IgD-negative memory B cell (primary cell): ENCODE data around the gene PAK1. TPM values are rescaled to one million over a fixed set of nuclear protein-coding genes. Genes with fewer than 3 reads are reported as not detected.
"Not testable (repeated sequence)": the region's sequence is repeated elsewhere in the genome, so short reads cannot be mapped to it uniquely, and the experiment has no call there.

Experiments used
- H3K27ac Mint-ChIP-seq, 3 donors: one replicate each; pipeline ENCODE4 v1.8.0; 2020 to 2022; ENCODE audit warnings: mild to moderate bottlenecking in 3 of 3, mixed read lengths in 3 of 3, moderate library complexity in 1 of 3
- H3K27me3 Mint-ChIP-seq: one replicate; pipeline ENCODE4 v1.8.0; 2021; ENCODE audit warnings: mixed read lengths
- H3K36me3 Mint-ChIP-seq: one replicate; pipeline ENCODE4 v1.8.0; 2020; ENCODE audit warnings: mild to moderate bottlenecking, mixed read lengths
- H3K4me1 Mint-ChIP-seq, 3 donors: one replicate each; pipeline ENCODE4 v1.8.0; 2020 to 2022; ENCODE audit warnings: mixed read lengths in 3 of 3, mild to moderate bottlenecking in 1 of 3
- H3K4me3 Mint-ChIP-seq, 4 donors: one replicate each; pipeline ENCODE4 v1.8.0; 2020 to 2022; ENCODE audit warnings: mild to moderate bottlenecking in 4 of 4, mixed read lengths in 4 of 4, moderate library complexity in 3 of 4
- H3K9me3 Mint-ChIP-seq, 3 donors: one replicate each; pipeline ENCODE4 v1.8.0; 2020 to 2021; ENCODE audit warnings: mixed read lengths in 3 of 3, mild to moderate bottlenecking in 1 of 3
- polyA plus RNA-seq: library from polyadenylated mRNA; unstranded; fragments of 300-500 nt; fragmentation: Illumina TruSeq; gene quantifications from one replicate; pipeline ENCODE4 v1.2.3, GENCODE V29; 2021

The PAK1 gene
- polyA plus RNA-seq, 1 donor from 2014 or later: 15.0 TPM

GRCh38 chr11:77501758-77502157 is 27.9 kb upstream of the PAK1 start:
- Mint-ChIP-seq H3K36me3 (peaks cover 1% of the 10 kb centered on the region), H3K4me1 (peaks cover 13 to 17% (median 17%) of the 10 kb centered on the region in 3 donors), H3K4me3 (peak overlapping the region in 1 of 4 donors; percentile 53)

GRCh38 chr11:77497368-77497767 is 23.5 kb upstream of the PAK1 start:
- Mint-ChIP-seq H3K9me3 (peaks cover 0 to 4% (median 4%) of the 10 kb centered on the region in 3 donors), H3K27ac (no peak overlapping the region), H3K4me1 (peaks cover 9 to 10% (median 10%) of the 10 kb centered on the region in 3 donors)

More at GRCh38 chr11:77501758-77502157, 27.9 kb upstream of the PAK1 start:
- H3K27me3 Mint-ChIP-seq: peaks cover 22% of the 10 kb centered on the region
- H3K9me3 Mint-ChIP-seq: no peaks in the 10 kb centered on the region
- no peak overlapping the region for H3K27ac Mint-ChIP-seq

GRCh38 chr11:77495526-77495925 is 21.6 kb upstream of the PAK1 start:
- Mint-ChIP-seq H3K9me3 (peaks cover 0 to 4% (median 4%) of the 10 kb centered on the region in 3 donors), H3K27me3 (peaks cover 16% of the 10 kb centered on the region), H3K4me1 (no peaks in the 10 kb centered on the region), H3K4me3 (no peak overlapping the region), H3K36me3 (peaks cover 1% of the 10 kb centered on the region), H3K27ac (peak overlapping the region in 1 of 3 donors; percentile 50)

More at GRCh38 chr11:77497368-77497767, 23.5 kb upstream of the PAK1 start:
- H3K36me3 Mint-ChIP-seq: peaks cover 1% of the 10 kb centered on the region
- peaks cover 19% of the 10 kb centered on the region for H3K27me3 Mint-ChIP-seq
- no peak overlapping the region for H3K4me3 Mint-ChIP-seq

GRCh38 chr11:77490035-77490434 is 16.1 kb upstream of the PAK1 start:
- H3K36me3 Mint-ChIP-seq, H3K9me3 Mint-ChIP-seq, H3K4me1 Mint-ChIP-seq, H3K27ac Mint-ChIP-seq, H3K4me3 Mint-ChIP-seq, H3K27me3 Mint-ChIP-seq: not testable (repeated sequence)

- H3K4me3 Mint-ChIP-seq: no peak overlapping the region
- no peak overlapping the region for H3K27ac Mint-ChIP-seq
- H3K36me3 Mint-ChIP-seq: peaks cover 3% of the 10 kb centered on the region
- H3K4me1 Mint-ChIP-seq: no peaks in the 10 kb centered on the region
- peaks cover 3% of the 10 kb centered on the region for H3K27me3 Mint-ChIP-seq
- H3K9me3 Mint-ChIP-seq: no peaks in the 10 kb centered on the region
Observed at GRCh38 chr11:77487790-77488189, 13.9 kb upstream of the PAK1 start.

- H3K27me3 Mint-ChIP-seq: peaks cover 9% of the 10 kb centered on the region
- H3K27ac Mint-ChIP-seq: no peak overlapping the region
- no peak overlapping the region for H3K4me3 Mint-ChIP-seq
- no peaks in the 10 kb centered on the region for H3K36me3 Mint-ChIP-seq
- peaks cover 0 to 1% (median 0%) of the 10 kb centered on the region in 3 donors for H3K9me3 Mint-ChIP-seq
- H3K4me1 Mint-ChIP-seq: peaks cover 0 to 7% (median 3%) of the 10 kb centered on the region in 3 donors
Observed at GRCh38 chr11:77479746-77480352, 6.0 kb upstream of the PAK1 start.

- Mint-ChIP-seq H3K9me3 (peaks cover 0 to 3% (median 1%) of the 10 kb centered on the region in 3 donors), H3K27ac (peak overlapping the region; percentile 88 to 98 (median 91)), H3K27me3 (peaks cover 10% of the 10 kb centered on the region), H3K4me1 (peaks cover 9 to 19% (median 16%) of the 10 kb centered on the region in 3 donors), H3K4me3 (peak overlapping the region; percentile 52 to 94 (median 74)), H3K36me3 (no peaks in the 10 kb centered on the region)
Observed at GRCh38 chr11:77475206-77475605, 1.3 kb upstream of the PAK1 start.

GRCh38 chr11:77474684-77475060 is 778 bp upstream of the PAK1 start:
- Mint-ChIP-seq H3K27ac (peak overlapping the region; percentile 91 to 98 (median 94)), H3K27me3 (peaks cover 11% of the 10 kb centered on the region), H3K9me3 (peaks cover 0 to 3% (median 1%) of the 10 kb centered on the region in 3 donors), H3K36me3 (no peaks in the 10 kb centered on the region), H3K4me3 (peak overlapping the region; percentile 83 to 94 (median 92)), H3K4me1 (peaks cover 9 to 19% (median 17%) of the 10 kb centered on the region in 3 donors)

GRCh38 chr11:77472991-77473800 is 698 bp downstream of the PAK1 start:
- Mint-ChIP-seq H3K4me1 (peaks cover 9 to 19% (median 17%) of the 10 kb centered on the region in 3 donors), H3K27me3 (peaks cover 11% of the 10 kb centered on the region), H3K36me3 (no peaks in the 10 kb centered on the region), H3K27ac (peak overlapping the region; percentile 75 to 98 (median 91)), H3K9me3 (peaks cover 0 to 3% (median 1%) of the 10 kb centered on the region in 3 donors), H3K4me3 (peak overlapping the region; percentile 82 to 93 (median 88))

- H3K27ac Mint-ChIP-seq: peak overlapping the region; percentile 7 to 47 (median 43)
Observed at GRCh38 chr11:77471558-77472193, 2.2 kb downstream of the PAK1 start.

GRCh38 chr11:77470971-77471370 is 2.9 kb downstream of the PAK1 start:
- H3K4me3 Mint-ChIP-seq: peak overlapping the region in 1 of 4 donors; percentile 54
- peak overlapping the region in 1 of 3 donors; percentile 43 for H3K27ac Mint-ChIP-seq
- peaks cover 14% of the 10 kb centered on the region for H3K27me3 Mint-ChIP-seq
- peaks cover 9 to 19% (median 17%) of the 10 kb centered on the region in 3 donors for H3K4me1 Mint-ChIP-seq
- peaks cover 0 to 3% (median 0%) of the 10 kb centered on the region in 3 donors for H3K9me3 Mint-ChIP-seq
- H3K36me3 Mint-ChIP-seq: no peaks in the 10 kb centered on the region

More at GRCh38 chr11:77471558-77472193, 2.2 kb downstream of the PAK1 start:
- peaks cover 14% of the 10 kb centered on the region for H3K27me3 Mint-ChIP-seq
- peak overlapping the region; percentile 54 to 93 (median 88) for H3K4me3 Mint-ChIP-seq
- H3K9me3 Mint-ChIP-seq: peaks cover 0 to 3% (median 1%) of the 10 kb centered on the region in 3 donors
- peaks cover 9 to 19% (median 17%) of the 10 kb centered on the region in 3 donors for H3K4me1 Mint-ChIP-seq
- no peaks in the 10 kb centered on the region for H3K36me3 Mint-ChIP-seq

GRCh38 chr11:77470504-77470903 is 3.4 kb downstream of the PAK1 start:
- Mint-ChIP-seq H3K4me1 (peaks cover 9 to 19% (median 17%) of the 10 kb centered on the region in 3 donors), H3K9me3 (peaks cover 0 to 3% (median 0%) of the 10 kb centered on the region in 3 donors), H3K27me3 (peaks cover 15% of the 10 kb centered on the region), H3K4me3 (peak overlapping the region in 3 of 4 donors; percentile 0 to 54 (median 13)), H3K27ac (no peak overlapping the region), H3K36me3 (no peaks in the 10 kb centered on the region)

GRCh38 chr11:77468527-77468926 is 5.4 kb downstream of the PAK1 start:
- peaks cover 11% of the 10 kb centered on the region for H3K27me3 Mint-ChIP-seq
- no peaks in the 10 kb centered on the region for H3K36me3 Mint-ChIP-seq
- H3K4me1 Mint-ChIP-seq: peaks cover 3 to 12% (median 8%) of the 10 kb centered on the region in 3 donors
- H3K4me3 Mint-ChIP-seq: peak overlapping the region in 1 of 4 donors; percentile 34
- no peaks in the 10 kb centered on the region for H3K9me3 Mint-ChIP-seq
- H3K27ac Mint-ChIP-seq: no peak overlapping the region

GRCh38 chr11:77467993-77468392 is 5.9 kb downstream of the PAK1 start:
- no peaks in the 10 kb centered on the region for H3K36me3 Mint-ChIP-seq
- H3K27me3 Mint-ChIP-seq: peaks cover 11% of the 10 kb centered on the region

GRCh38 chr11:77467233-77467632 is 6.7 kb downstream of the PAK1 start:
- Mint-ChIP-seq H3K27me3 (peaks cover 11% of the 10 kb centered on the region), H3K4me1 (peaks cover 3 to 11% (median 8%) of the 10 kb centered on the region in 3 donors), H3K27ac (no peak overlapping the region), H3K36me3 (no peaks in the 10 kb centered on the region), H3K9me3 (no peaks in the 10 kb centered on the region), H3K4me3 (no peak overlapping the region)

More at GRCh38 chr11:77467993-77468392, 5.9 kb downstream of the PAK1 start:
- H3K27ac Mint-ChIP-seq: no peak overlapping the region
- H3K4me3 Mint-ChIP-seq: no peak overlapping the region
- peaks cover 3 to 12% (median 8%) of the 10 kb centered on the region in 3 donors for H3K4me1 Mint-ChIP-seq
- H3K9me3 Mint-ChIP-seq: no peaks in the 10 kb centered on the region
